ENCODE data around the gene SKAP1.
A peak's percentile ranks its signal among the peaks of the same experiment; 100 is the strongest.

Gene SKAP1

DNA sequence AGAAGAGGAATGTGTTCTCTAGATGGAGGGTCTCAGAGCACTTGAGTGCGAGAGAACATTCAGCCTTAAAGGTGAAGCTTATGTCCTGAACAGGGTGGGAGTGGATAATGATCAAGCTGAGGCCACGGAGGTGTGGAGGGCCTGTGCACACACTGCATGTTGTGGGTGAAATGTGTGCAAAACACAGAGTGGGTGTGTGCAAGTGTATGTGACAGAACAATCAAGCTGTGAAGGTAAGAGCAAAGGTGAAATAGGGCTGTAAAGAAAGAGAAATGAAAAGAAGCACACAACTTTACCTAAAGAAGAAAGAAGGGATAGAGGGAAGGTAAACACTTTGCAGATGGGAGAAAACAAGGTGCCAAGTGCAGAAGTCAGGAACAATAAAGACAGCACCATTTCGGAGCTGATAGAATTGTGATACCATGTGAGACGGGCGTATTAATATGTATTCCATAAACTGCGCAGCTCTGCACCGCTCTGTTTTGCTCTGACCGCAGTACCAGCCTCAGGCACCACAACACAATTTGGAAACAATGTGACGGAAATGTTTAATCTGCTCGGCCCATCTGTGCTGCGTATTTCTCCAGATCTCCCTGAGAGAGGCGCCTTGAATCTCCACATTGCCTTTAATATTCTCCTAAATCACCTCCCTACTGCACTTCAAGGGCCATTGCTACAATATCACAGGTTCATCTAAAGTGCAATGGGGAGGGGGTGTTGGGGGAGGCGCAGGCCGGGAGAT lies 281.8 kb downstream of the SKAP1 start:
- no peak for DNase-seq (ENCODE audit: low read depth in 2 of 2)

DNA sequence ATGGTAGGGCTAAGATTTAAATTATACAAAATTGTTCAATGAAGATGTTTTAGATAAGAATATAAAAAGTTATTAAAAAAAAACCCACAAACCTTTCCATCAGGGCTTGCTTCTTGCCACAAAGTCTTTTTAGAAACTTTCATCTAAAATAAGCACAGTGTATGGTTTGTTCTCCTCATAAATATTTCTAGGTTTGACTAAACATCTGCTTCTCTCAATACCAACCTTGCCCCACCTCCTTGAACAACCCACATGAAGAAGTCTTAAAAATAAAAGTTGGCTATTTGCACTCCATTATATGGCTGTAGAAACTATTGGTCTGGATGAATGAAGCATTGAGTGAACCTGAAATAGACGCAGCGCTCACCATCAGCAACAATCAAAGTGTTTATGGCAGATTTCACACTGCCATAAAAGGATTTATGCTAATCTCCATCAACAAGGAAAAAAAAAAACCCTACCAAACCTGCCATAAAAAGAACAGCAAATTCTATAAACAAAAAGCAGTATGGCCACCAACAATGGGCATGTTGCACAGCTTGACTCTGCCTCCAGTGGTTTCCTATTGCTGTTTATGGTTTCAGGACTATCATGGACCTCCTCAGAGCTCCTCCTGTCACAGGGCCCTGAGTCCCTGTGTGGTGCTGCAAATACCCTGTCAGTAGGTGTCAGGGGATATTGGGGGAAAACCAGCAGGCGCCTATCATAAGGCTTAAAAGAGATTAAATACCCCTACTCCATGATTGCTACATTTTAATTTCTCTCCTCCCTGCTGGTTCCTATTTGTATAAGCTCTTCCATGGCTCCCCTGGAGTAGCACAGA lies 284.8 kb downstream of the SKAP1 start:
- no peak for DNase-seq (ENCODE audit: low read depth in 2 of 2)

DNA sequence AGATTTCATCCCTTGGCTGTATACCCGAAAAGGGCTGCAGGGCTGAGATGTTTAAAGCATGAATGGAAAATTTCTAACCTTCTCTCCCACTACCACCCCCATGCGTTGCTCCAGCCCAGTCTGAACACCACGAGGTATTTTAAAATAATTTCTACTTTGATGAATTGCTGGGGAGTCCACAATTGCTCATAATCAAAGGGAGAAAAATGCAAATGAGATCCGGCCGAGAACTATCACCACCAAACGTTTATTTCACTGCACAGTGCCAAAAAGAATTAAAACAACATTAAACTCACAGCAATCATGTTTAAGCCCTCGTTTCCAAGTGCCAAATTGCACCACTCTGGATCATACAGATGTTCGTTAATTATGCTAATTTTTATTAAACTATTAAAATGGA lies 285.8 kb downstream of the SKAP1 start:
- DNase-seq (ENCODE audit: low read depth in 2 of 2): no peak

DNA sequence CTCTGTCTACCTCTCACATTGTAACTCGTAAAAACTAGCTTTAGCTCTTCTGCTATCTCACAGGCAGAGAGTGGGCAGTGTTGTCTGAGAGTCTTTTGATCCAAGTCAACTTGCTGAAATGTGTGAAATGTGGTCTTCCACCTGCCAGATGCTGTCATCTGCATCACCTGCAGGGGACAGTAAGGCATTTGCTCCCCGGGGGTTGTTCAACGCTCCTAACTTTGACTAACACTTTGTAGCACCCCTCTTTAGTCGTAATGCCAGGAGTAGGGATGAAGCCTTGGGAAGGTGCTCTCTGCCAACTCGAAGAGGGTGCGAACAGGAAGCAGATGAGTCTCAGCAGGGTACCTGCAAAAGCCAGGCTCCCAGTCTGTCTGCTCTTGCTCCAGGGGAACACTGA lies 286.4 kb downstream of the SKAP1 start:
- DNase-seq (ENCODE audit: low read depth in 2 of 2): no peak

DNA sequence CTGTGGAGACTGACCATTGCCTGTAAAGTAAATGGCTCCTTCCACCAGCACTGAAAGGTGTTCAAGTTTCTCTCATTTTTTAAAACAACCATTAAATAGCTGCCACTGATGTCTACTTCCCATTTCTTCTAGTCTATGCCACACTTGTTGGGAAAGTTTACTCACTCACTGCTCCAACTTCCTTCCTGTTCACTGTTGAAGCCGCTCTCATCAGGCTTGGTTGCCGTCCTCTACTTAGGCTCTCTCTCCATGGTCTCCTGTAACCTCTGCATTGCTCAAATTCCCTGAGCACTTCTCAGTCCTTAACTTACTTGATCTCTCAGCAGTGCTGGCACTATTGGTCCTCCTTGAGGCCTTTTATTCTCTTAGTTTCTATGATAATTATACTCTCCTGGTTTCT lies 290.1 kb downstream of the SKAP1 start:
- DNase-seq (ENCODE audit: low read depth in 2 of 2): no peak

DNA sequence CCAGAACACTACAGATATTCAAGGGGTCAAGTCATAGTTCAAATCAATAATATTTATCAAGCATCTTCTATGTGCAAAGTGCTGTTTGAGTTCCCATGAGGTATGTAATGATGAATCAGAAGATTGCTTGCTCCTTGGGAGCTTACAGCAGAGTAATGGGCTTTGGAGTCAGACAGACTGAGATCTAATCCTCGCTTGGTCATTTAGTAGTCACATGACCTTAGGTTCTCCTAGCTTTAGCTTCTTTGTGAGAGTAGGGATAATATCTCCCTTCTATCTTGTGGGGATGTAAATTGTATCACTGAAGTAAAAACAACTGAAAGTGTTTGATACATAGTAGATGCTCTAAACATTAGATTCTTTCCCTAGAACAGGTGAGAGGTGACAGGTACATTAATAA lies 292.4 kb downstream of the SKAP1 start:
- DNase-seq (ENCODE audit: low read depth in 2 of 2): no peak

DNA sequence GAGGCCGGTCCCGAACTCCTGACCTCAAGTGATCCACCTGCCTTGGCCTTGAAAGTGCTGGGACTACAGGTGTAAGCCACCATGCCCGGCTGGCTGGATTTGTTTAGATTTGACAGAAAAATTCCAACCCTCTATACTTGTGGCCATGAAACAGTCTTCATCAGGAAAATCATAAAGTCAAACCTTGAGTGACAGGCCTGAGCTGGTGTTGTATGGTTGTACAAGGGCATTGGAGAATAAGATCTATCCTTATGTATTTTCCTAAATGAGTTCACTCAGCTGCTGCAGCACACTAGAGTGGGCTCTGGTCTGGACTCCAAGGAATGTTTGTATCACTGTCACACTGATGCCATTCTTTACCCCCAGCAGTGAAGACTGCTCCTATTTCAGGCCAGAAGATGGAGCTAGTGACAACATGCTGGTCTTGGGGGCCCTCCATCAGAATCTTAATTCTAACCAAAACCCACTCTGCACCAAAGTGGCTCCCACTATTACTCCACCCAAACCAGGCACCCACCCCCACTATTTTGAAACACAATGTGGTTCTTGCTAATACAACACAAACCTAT lies 295.0 kb downstream of the SKAP1 start:
- DNase-seq (ENCODE audit: low read depth in 2 of 2): no peak

DNA sequence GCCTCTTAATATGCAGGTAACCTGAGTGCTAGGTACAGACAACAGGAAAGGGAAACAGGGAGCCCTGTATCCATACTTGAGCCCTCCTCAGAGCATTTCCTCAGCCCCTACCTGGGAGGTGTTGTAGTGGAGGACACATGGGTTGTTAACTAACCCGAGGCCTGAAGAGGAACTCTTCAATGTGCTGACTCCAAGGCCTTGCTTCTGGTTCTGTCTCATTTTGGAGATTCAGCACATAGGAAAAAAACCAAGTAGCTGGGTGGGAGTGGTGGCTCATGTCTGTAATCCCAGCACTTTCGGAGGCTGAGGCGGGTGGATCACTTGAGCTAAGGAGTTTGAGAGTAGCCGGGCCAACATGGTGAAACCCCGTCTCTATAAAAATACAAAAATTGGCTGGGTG lies 297.6 kb downstream of the SKAP1 start:
- DNase-seq (ENCODE audit: low read depth in 2 of 2): no peak

DNA sequence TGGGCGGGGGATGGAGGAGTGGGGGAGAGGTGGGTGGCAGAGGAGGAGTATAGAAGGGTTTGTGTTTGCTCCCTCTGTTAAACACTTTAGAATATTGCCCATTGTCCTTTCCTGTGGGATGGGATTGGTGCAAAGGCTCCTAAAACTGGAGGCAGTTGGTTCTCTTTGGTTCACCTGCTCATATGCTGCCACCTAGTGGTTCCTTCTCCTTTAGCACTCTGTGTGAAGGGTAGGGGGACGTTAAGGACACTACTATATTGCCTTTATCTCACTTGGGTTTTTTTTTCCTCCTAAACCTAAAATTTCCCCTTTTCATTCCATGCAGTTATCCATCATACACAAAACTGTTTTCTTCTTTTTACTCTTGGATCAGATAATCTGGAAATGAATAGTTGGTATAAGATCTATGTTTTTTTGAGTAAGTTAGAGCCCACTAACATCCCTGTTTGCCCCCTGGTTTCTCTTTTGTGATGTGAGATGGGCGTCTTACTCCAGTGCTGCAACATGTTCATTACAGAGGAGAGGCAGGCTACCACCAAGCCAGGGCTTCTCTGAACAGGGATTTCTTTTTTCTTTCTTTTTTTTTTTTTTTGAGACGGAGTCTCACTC lies 298.7 kb downstream of the SKAP1 start:
- DNase-seq (ENCODE audit: low read depth in 2 of 2): peak in 1 of 2 donors; percentile 40

DNA sequence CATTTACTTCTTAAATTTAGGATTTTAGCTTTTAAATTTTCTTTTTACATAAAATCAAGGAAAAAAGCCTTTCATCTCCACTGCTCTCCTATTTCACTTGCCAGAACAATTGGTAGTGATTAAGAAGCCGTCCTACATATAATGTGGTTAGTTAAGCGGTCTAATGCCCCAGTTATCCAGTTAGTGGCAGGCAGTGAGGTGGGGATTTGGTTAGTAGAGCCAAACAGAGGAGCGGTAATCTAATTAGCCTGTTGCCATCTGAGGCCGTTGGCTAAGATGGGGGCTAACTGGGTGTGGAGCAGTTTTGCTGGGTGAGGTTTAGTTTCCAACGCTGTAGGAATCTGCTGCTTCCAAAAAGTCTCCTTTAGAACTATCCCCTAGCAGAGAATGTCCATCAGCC lies 300.0 kb downstream of the SKAP1 start:
- no peak for DNase-seq (ENCODE audit: low read depth in 2 of 2)

DNA sequence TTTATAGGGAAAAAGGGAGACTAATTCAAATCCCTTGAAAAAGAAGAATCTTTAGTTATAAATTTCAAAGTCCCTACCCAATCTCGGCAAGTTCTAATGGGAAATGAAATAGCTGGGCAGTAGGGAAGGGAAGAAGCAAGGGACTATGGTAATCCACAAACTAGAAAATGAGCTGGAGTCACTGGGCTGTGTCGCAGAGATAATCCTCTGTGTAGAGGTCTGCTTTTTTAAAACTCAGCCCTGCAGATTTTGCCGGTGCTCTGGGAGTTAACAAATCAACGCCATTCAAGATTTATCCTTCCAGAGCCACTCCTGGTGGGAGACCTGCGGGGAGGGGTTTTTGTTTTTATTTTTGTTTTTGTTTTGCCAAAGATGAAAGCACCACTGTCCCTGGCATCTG lies 301.6 kb downstream of the SKAP1 start:
- no peak for DNase-seq (ENCODE audit: low read depth in 2 of 2)

DNA sequence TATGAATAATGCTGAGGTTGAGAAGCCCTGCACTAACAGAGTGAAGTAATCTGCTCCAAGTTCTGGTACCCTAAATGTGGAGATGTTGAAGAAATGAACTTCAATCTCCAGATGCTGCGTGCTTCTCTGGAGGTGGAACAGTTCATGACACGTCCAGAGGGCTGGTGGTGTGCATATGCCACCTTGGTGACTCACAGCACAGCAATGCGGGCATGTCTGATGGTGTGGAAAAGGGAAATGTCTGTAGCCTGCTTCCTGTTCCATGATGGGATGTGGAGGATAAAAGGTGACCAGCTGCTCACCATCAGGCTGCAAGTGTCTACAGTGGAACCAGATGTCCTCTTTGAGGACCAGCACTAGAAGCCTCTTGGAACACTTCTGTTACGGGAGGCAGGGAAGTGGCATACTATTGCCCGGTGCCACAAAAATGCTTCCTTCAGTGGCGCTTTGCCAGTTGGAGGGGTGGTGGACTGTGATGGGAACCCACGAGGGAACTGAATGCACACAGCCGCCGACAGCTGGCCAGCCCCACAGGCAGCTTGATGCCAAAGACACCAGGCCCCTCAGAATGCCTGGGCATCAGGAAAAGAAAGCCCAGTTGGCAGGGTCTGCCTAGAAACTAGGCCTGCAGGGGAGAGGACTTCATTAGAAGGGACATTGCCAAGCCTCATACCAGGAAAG lies 302.5 kb downstream of the SKAP1 start:
- DNase-seq (ENCODE audit: low read depth in 2 of 2): no peak

DNA sequence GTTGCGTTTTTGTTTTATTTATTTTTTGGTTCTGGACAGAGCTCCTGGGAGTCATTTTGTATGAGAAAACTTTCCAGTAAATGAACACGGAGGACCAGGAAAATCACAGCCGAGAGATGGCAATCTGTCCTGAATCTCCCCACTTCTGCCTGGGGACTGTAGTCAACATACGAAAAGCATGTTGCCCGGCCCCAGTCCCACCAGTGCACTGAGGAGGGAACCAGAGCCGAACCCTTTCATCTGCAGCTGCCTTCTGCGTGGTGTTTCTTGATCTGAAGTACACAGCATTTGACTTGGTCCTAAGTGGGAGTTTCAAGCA lies 303.5 kb downstream of the SKAP1 start:
- DNase-seq (ENCODE audit: low read depth in 2 of 2): no peak

DNA sequence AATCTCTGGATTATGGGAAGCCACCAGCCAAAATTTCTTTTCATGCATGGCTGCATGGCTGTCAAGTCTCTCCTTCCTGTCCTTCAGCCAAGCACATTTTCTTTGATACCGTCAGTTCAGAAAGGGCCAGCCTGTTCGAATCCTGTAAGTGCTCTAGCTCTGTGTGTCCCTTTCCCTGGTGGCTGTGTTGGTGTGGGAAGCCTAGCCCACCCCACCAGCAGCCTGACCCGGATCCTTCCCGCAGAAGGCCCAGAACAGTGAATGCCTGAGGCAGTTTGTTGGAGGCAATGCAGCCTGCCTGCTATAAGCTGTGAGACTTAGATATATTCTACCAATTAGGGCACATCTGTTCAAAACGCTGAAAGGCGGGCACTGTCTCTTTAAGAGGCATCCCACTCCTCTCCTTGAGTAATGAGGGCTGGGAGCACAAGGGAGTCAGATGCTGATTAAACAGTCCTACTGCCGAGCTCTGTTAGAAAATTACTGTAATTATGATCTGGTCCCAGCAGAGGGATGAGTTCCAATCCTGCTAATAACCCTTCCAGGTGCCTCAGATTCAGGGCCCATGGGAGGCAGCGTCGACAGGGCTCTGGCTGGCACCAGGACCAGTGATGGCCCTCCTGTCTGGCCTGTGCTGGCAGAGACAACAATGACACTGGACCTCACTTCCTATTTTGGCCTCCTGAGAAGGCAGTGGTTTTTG lies 304.0 kb downstream of the SKAP1 start:
- no peak for DNase-seq (ENCODE audit: low read depth in 2 of 2)

DNA sequence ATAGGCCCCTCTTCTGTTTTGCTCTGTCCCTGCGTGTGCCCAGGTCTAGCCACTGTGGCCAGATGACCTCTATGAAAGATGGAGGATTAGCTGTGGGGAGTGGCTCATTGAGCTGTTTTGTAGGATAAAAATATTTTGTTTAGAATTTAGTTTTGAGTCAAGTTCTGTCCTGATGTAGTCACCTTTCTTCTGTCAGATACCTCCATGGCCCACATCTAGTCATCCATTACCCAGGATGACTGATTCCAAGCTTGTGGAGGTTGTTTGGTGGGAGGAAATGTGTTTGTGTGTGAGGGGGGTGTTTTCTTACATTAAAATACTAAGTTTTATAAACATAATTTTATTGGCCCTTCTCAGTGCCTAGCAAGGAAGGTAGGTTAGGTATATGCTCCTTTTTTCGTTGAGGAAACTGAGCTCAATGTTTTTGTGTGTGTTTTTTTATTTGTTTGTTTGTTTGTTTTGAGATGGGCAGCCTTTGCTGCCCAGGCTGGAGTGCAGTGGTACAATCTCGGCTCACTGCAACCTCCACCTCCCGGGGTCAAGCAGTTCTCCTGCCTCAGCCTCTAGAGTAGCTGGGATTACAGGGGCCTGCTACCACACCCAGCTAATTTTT lies 306.1 kb downstream of the SKAP1 start:
- no peak for DNase-seq (ENCODE audit: low read depth in 2 of 2)

DNA sequence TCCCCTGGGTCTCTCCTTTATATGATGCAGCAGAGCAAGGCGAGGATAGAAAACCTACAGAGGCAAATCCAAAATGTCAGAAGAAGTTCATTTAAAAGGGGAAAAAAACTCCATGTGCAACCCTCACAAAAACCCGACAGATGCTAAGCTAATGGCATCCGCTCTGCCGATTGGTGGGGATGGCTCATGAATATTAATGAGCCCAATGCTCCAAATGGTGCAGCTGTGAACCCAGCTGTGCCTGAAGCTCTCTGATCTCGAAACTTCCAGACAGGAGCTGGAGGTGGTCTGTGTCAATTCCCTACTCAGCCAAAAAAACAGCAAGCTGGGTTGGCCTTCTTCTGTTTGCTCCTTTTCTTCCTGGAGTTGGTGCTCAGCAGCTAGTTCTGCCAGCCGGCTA lies 306.9 kb downstream of the SKAP1 start:
- no peak for DNase-seq (ENCODE audit: low read depth in 2 of 2)

DNA sequence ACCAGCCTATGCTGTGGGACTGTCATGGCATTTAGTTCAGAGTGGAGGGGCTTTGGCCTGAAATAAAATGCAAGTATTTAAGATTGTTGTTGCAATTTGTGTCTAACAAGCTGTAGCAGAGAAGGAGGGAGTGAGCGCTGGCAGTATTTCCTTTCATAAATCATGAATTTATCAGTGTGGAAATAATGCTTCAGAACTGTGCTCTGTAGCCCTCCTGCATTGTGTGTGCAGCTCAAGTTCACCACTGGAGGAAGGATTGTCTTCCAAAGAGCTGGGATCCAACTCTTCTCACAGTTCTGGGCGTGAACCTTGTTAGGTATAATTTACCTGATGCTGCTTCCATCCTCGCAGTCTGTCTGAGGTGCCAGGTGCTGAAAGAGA lies 307.4 kb downstream of the SKAP1 start:
- DNase-seq (ENCODE audit: low read depth in 2 of 2): no peak

DNA sequence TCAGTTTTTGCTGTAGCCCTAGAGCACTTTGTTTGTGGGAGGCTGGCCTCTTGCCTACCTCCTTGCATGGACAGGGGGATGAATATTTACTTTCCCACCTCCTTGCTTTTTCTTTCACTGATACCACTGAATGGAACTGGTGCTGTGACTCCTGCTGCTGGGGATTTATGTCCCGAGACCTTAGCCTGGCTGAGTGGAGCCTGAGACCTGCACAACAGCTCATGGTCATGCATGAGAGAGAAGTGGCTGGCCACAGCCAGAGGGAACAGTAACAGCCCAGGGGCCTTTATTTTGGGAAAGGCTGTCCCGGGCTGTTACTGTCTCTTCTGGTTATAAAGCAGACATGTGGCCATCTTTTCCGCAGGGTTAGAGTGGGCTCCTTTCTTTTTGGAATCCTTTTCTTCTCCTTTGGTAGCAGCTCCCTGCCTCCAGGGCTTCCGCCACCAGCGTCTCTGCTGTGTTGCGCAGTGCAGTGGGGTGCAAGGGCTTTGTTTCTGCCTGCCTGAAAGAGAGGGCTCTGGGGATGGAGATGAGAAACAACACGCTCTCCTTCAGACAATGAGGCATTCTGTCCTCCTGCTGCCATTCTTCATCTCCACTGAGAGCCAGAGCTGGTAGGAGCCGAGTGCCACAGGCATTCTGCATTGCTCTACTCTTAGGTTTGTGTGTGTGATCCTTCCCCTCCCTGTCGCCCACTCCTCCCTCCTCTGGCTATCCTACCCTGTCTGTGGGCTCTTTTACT lies 307.9 kb downstream of the SKAP1 start:
- no peak for DNase-seq (ENCODE audit: low read depth in 2 of 2)

DNA sequence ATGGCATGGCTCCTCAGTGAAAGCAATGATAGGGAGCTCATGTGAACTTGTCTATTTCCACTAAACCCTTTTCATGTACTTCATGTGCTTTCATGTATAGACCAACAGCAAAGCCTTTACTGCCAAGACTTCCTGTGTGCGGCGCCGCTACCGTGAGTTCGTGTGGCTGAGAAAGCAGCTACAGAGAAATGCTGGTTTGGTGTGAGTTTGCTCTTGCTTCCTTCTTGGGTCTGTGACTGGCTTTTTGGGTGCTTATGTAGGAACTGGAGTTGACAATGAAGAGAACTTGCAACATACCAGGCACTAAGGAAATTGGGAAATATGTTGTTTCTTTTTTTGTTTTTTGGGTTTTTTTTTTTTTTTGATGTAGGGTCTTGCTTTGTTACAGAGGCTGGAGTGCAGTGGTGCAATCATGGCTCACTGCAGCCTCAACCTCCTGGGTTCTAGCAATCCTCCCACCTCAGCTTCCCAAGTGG lies 316.8 kb downstream of the SKAP1 start:
- DNase-seq (ENCODE audit: low read depth in 2 of 2): no peak

DNA sequence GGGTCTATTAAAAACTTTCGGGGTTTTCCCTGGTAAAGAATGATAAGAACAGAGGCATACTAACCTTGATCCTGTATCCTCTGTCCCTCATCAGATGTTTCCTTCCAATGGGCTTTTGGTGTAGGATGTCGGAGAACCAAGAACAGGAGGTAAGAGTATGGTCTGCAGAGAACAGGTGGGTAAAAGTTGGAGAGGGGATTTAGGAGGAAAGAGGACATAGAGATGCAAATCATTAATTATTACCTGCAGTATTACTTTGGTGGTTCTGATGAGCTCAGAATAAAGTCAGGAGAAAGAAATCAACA lies 318.1 kb downstream of the SKAP1 start:
- no peak for DNase-seq (ENCODE audit: low read depth in 2 of 2)

DNA sequence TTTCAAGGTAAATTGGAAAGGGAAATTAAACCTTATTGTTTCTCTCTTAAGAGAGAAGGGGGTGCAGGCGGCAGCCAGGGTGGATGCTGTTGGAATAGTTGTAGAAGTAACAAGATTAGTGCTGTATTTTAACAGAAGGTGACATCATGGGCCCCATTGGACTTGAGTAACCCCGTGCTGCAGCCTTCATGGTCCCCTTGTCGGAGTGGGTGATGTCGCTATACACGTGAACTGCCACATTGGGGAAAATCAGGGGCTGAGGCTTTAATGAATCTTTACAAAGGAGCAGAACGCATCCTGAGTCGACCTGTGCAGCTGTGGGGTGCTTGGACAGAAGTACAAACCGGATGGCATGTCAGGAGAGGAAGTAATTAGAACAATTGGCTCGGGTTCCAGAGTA lies 319.3 kb downstream of the SKAP1 start:
- no peak for DNase-seq (ENCODE audit: low read depth in 2 of 2)

Data from stimulated activated CD4-positive, alpha-beta T cell treated with anti-CD3 and anti-CD28 coated beads, Interleukin-15, amount 100 ng/mL, for 48 hours (primary cell).